ENCODE measurements around the gene CCDC88C.

CCDC88C gene

GRCh38 chr14:91317381-91318308 lies 100.0 kb downstream of the CCDC88C start:
- in situ Hi-C loops (cut with MboI; ENCODE audit: low sequenced_read_pairs): loop anchor here (10.0 kb wide), 1 partner anchor 107 kb away; no protein-coding TSS in a partner anchor

- in situ Hi-C loops (cut with MboI; ENCODE audit: low sequenced_read_pairs): loop anchor here (10.0 kb wide), 1 partner anchor 108 kb away; no protein-coding TSS in a partner anchor
These were observed 100.9 kb downstream of the CCDC88C start for GRCh38 chr14:91316761-91317160.

GRCh38 chr14:91315844-91316267 lies 101.8 kb downstream of the CCDC88C start:
- in situ Hi-C loops (cut with MboI; ENCODE audit: low sequenced_read_pairs): loop anchor here (10.0 kb wide), 1 partner anchor 109 kb away; no protein-coding TSS in a partner anchor

- in situ Hi-C loops (cut with MboI; ENCODE audit: low sequenced_read_pairs): loop anchor here (10.0 kb wide), 1 partner anchor 111 kb away; no protein-coding TSS in a partner anchor
These were observed 103.8 kb downstream of the CCDC88C start for GRCh38 chr14:91313852-91314251.

- in situ Hi-C loops (cut with MboI; ENCODE audit: low sequenced_read_pairs): loop anchor here (10.0 kb wide), 1 partner anchor 111 kb away; no protein-coding TSS in a partner anchor
These were observed 104.3 kb downstream of the CCDC88C start for GRCh38 chr14:91313154-91313850.

GRCh38 chr14:91311284-91311662 lies 106.3 kb downstream of the CCDC88C start:
- in situ Hi-C loops (cut with MboI; ENCODE audit: low sequenced_read_pairs): loop anchor here (10.0 kb wide), 1 partner anchor 114 kb away; no protein-coding TSS in a partner anchor

GRCh38 chr14:91310606-91311283 lies 106.9 kb downstream of the CCDC88C start:
- in situ Hi-C loops (cut with MboI; ENCODE audit: low sequenced_read_pairs): loop anchor here (10.0 kb wide), 1 partner anchor 114 kb away; no protein-coding TSS in a partner anchor

- in situ Hi-C loops (cut with MboI; ENCODE audit: low sequenced_read_pairs): loop anchor here (10.0 kb wide), 1 partner anchor 115 kb away; no protein-coding TSS in a partner anchor
These were observed 107.8 kb downstream of the CCDC88C start for GRCh38 chr14:91309756-91310280.

GRCh38 chr14:91308337-91308736 lies 109.3 kb downstream of the CCDC88C start:
- in situ Hi-C loops (cut with MboI; ENCODE audit: low sequenced_read_pairs): no loop called here

- in situ Hi-C loops (cut with MboI; ENCODE audit: low sequenced_read_pairs): no loop called here
These were observed 110.0 kb downstream of the CCDC88C start for GRCh38 chr14:91307652-91308051.

- in situ Hi-C loops (cut with MboI; ENCODE audit: low sequenced_read_pairs): no loop called here
These were observed 110.6 kb downstream of the CCDC88C start for GRCh38 chr14:91307046-91307445.

- in situ Hi-C loops (cut with MboI; ENCODE audit: low sequenced_read_pairs): no loop called here
These were observed 111.1 kb downstream of the CCDC88C start for GRCh38 chr14:91306547-91306946.

- in situ Hi-C loops (cut with MboI; ENCODE audit: low sequenced_read_pairs): no loop called here
These were observed 111.8 kb downstream of the CCDC88C start for GRCh38 chr14:91305650-91306431.

- in situ Hi-C loops (cut with MboI; ENCODE audit: low sequenced_read_pairs): no loop called here
These were observed 113.7 kb downstream of the CCDC88C start for GRCh38 chr14:91303924-91304229.

- in situ Hi-C loops (cut with MboI; ENCODE audit: low sequenced_read_pairs): no loop called here
These were observed 114.3 kb downstream of the CCDC88C start for GRCh38 chr14:91303091-91303923.

GRCh38 chr14:91302391-91302790 lies 115.2 kb downstream of the CCDC88C start:
- in situ Hi-C loops (cut with MboI; ENCODE audit: low sequenced_read_pairs): no loop called here

- in situ Hi-C loops (cut with MboI; ENCODE audit: low sequenced_read_pairs): no loop called here
These were observed 116.7 kb downstream of the CCDC88C start for GRCh38 chr14:91300957-91301356.

- in situ Hi-C loops (cut with MboI; ENCODE audit: low sequenced_read_pairs): no loop called here
These were observed 117.2 kb downstream of the CCDC88C start for GRCh38 chr14:91300283-91300895.
